H9 (cell line): ENCODE results near the gene ARMH3. TPM values are rescaled to one million over a fixed set of nuclear protein-coding genes. Genes with fewer than 3 reads are reported as not detected.

Source experiments
- DNase-seq: peaks from one replicate; pipeline ENCODE4 v3.0.0-alpha.2; 2017
- H2AFZ ChIP-seq: one replicate; pipeline ENCODE4 v1.6.1; 2013; ENCODE audit warnings: mild to moderate bottlenecking, low read length, control low read depth, moderate library complexity
- H2AK5ac ChIP-seq: 2 replicates; pipeline ENCODE4 v1.6.1; 2013; ENCODE audit warnings: low read length, control low read depth, mixed read lengths; ENCODE audit not compliant: insufficient read length
- H2BK120ac ChIP-seq: one replicate; pipeline ENCODE4 v1.6.1; 2013; ENCODE audit warnings: low read depth, mild to moderate bottlenecking, low read length, control low read depth, inconsistent platforms; ENCODE audit not compliant: poor library complexity, severe bottlenecking
- H2BK12ac ChIP-seq: 2 replicates; pipeline ENCODE4 v1.6.1; 2013; ENCODE audit warnings: low read length, control low read depth, mixed read lengths, low read depth; ENCODE audit not compliant: insufficient read length
- H2BK15ac ChIP-seq: 2 replicates; pipeline ENCODE4 v1.6.1; 2013; ENCODE audit warnings: low read depth, low read length, control low read depth
- H2BK20ac ChIP-seq: one replicate; pipeline ENCODE4 v1.6.1; 2013; ENCODE audit warnings: low read depth, mild to moderate bottlenecking, low read length, control low read depth, inconsistent platforms; ENCODE audit not compliant: poor library complexity, severe bottlenecking
- H2BK5ac ChIP-seq: 2 replicates; pipeline ENCODE4 v1.6.1; 2013; ENCODE audit warnings: low read length, control low read depth, mixed read lengths; ENCODE audit not compliant: insufficient read length
- H3K14ac ChIP-seq: 2 replicates; pipeline ENCODE4 v1.6.1; 2013; ENCODE audit warnings: low read length, control low read depth; ENCODE audit not compliant: insufficient read depth
- H3K18ac ChIP-seq: 2 replicates; pipeline ENCODE4 v1.6.1; 2013; ENCODE audit warnings: low read depth, mild to moderate bottlenecking, mixed read lengths, low read length, control low read depth; ENCODE audit not compliant: insufficient read length
- H3K23ac ChIP-seq: 2 replicates; pipeline ENCODE4 v1.6.1; 2013; ENCODE audit warnings: low read length, control low read depth, mixed read lengths, low read depth; ENCODE audit not compliant: insufficient read length
- H3K23me2 ChIP-seq: 2 replicates; pipeline ENCODE4 v1.6.1; 2013; ENCODE audit warnings: low read depth, mild to moderate bottlenecking, mixed read lengths, low read length, control low read depth; ENCODE audit not compliant: insufficient read length, poor library complexity, severe bottlenecking
- H3K27ac ChIP-seq: 2 replicates; pipeline ENCODE4 v1.5.1; 2013; ENCODE audit warnings: low read length, control low read depth, mixed read lengths, low read depth; ENCODE audit not compliant: insufficient read length
- H3K27me3 ChIP-seq: 2 replicates; pipeline ENCODE4 v1.6.1; 2013; ENCODE audit warnings: low read length, control low read depth, inconsistent platforms; ENCODE audit not compliant: insufficient read depth
- H3K4ac ChIP-seq: 2 replicates; pipeline ENCODE4 v1.6.1; 2013; ENCODE audit warnings: low read depth, mild to moderate bottlenecking, control low read depth, inconsistent platforms, low read length, moderate library complexity
- H3K4me1 ChIP-seq: 2 replicates; pipeline ENCODE4 v1.6.1; 2013; ENCODE audit warnings: low read length, control low read depth, inconsistent platforms; ENCODE audit not compliant: insufficient read depth
- H3K4me2 ChIP-seq: 2 replicates; pipeline ENCODE4 v1.6.1; 2013; ENCODE audit warnings: low read length, control low read depth, mixed read lengths; ENCODE audit not compliant: insufficient read length, insufficient read depth
- H3K56ac ChIP-seq: 2 replicates; pipeline ENCODE4 v1.6.1; 2013; ENCODE audit warnings: low read depth, mild to moderate bottlenecking, mixed read lengths, low read length, control low read depth; ENCODE audit not compliant: insufficient read length
- H3K79me1 ChIP-seq: 2 replicates; pipeline ENCODE4 v1.6.1; 2013; ENCODE audit warnings: low read depth, mild to moderate bottlenecking, moderate library complexity, low read length, control low read depth, inconsistent platforms; ENCODE audit not compliant: insufficient read depth, poor library complexity, severe bottlenecking
- H3K79me2 ChIP-seq: 2 replicates; pipeline ENCODE4 v1.6.1; 2013; ENCODE audit warnings: low read length, control low read depth, inconsistent platforms; ENCODE audit not compliant: insufficient read depth
- H3K9ac ChIP-seq: 2 replicates; pipeline ENCODE4 v1.6.1; 2013; ENCODE audit warnings: low read length, control low read depth, mixed read lengths; ENCODE audit not compliant: insufficient read length; ENCODE audit errors: extremely low read depth
- H3K9me3 ChIP-seq: one replicate; pipeline ENCODE4 v1.6.1; 2013; ENCODE audit warnings: low read depth, low read length, inconsistent platforms; ENCODE audit not compliant: control insufficient read depth
- H3T11ph ChIP-seq: one replicate; pipeline ENCODE4 v1.6.1; 2013; ENCODE audit warnings: mild to moderate bottlenecking, low read length, control low read depth, inconsistent platforms
- H4K20me1 ChIP-seq: one replicate; pipeline ENCODE4 v1.6.1; 2013; ENCODE audit not compliant: control insufficient read depth, insufficient read length, insufficient read depth
- H4K5ac ChIP-seq: 2 replicates; pipeline ENCODE4 v1.6.1; 2013; ENCODE audit warnings: low read depth, mild to moderate bottlenecking, mixed read lengths, low read length, control low read depth; ENCODE audit not compliant: insufficient read length
- H4K8ac ChIP-seq: replicated peaks from 2 replicates; pipeline ENCODE4 v1.6.1; 2013; ENCODE audit warnings: low read length, control low read depth, mixed read lengths, low read depth; ENCODE audit not compliant: insufficient read length
- H4K91ac ChIP-seq: 2 replicates; pipeline ENCODE4 v1.6.1; 2013; ENCODE audit warnings: low read depth, mild to moderate bottlenecking, moderate library complexity, mixed read lengths, low read length, control low read depth; ENCODE audit not compliant: insufficient read length
- H3K27ac Mint-ChIP-seq, 3 experiments: 2 replicates in 2 of 3; 3 replicates in 1 of 3; pipeline ENCODE4 v1.8.0; 2020 to 2021; ENCODE audit warnings: mixed read lengths in 3 of 3, mild to moderate bottlenecking in 1 of 3, moderate library complexity in 1 of 3
- H3K27me3 Mint-ChIP-seq: 2 replicates; pipeline ENCODE4 v1.8.0; 2021; ENCODE audit warnings: low read depth, mild to moderate bottlenecking, moderate library complexity, mixed read lengths
- H3K36me3 Mint-ChIP-seq, 3 experiments: 2 replicates in 2 of 3; 3 replicates in 1 of 3; pipeline ENCODE4 v1.8.0; 2020 to 2021; ENCODE audit warnings: low read depth in 3 of 3, mixed read lengths in 3 of 3; ENCODE audit not compliant: insufficient read depth in 1 of 3
- H3K4me1 Mint-ChIP-seq, 2 experiments: 2 replicates each; pipeline ENCODE4 v1.8.0; 2020; ENCODE audit warnings: mixed read lengths in 2 of 2
- H3K4me3 Mint-ChIP-seq, 2 experiments: 2 replicates in 1 of 2; 3 replicates in 1 of 2; pipeline ENCODE4 v1.8.0; 2020 to 2021; ENCODE audit warnings: mild to moderate bottlenecking in 2 of 2, mixed read lengths in 2 of 2, moderate library complexity in 1 of 2
- H3K9me3 Mint-ChIP-seq, 2 experiments: 2 replicates in 1 of 2; 3 replicates in 1 of 2; pipeline ENCODE4 v1.8.0; 2020; ENCODE audit warnings: mild to moderate bottlenecking in 2 of 2, mixed read lengths in 2 of 2, moderate library complexity in 1 of 2
- WGBS: extraction: QIAGEN DNeasy Blood & Tissue Kit; methylation state at CpG from one replicate; pipeline ENCODE4 v1.1.7; 2013; ENCODE audit warnings: missing lambda C conversion rate, low lambda C conversion rate, mixed read lengths; ENCODE audit not compliant: insufficient read length; ENCODE audit errors: extremely low coverage; 5-methylcytosine and 5-hydroxymethylcytosine counted together
- total RNA-seq: library from RNA; stranded (reverse); gene quantifications from 2 replicates; pipeline ENCODE4 v1.2.1, GENCODE V29; 2021
- TF ChIP-seq, protein P1 (sequence below): fragments of 200-600 bp; sonication (generic); conservative IDR thresholded peaks from 3 replicates; pipeline ENCODE4 v1.8.0; 2021; ENCODE audit warnings: antibody characterized with exemption, mild to moderate bottlenecking

The ARMH3 gene
- total RNA-seq, 1 experiment from 2014 or later: 20.4 TPM

DNA sequence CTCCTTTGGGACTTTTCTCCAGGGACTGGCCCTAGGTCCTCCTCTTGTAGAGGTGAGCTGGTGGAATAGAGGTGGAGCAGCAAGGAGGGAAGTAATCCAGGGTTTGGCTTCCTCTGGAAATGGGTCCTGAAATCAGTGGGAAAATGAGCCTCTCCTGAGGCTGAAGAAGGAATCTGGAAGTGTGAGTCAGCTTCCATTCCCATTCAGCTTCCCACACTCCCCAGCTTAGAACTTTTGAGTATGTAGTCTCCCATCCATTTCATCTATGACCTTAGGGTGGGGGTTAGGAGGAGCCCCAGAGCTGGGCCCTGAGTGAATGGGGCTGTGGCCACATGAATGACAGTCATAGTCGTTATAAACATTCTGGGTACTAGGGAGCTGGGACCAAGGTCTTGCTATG lies 46.4 kb upstream of the ARMH3 start:
- H2AFZ ChIP-seq: no peak overlapping the region
- H2BK5ac ChIP-seq: no peak overlapping the region
- DNase-seq: no peak
- TF ChIP-seq, protein P1, sequence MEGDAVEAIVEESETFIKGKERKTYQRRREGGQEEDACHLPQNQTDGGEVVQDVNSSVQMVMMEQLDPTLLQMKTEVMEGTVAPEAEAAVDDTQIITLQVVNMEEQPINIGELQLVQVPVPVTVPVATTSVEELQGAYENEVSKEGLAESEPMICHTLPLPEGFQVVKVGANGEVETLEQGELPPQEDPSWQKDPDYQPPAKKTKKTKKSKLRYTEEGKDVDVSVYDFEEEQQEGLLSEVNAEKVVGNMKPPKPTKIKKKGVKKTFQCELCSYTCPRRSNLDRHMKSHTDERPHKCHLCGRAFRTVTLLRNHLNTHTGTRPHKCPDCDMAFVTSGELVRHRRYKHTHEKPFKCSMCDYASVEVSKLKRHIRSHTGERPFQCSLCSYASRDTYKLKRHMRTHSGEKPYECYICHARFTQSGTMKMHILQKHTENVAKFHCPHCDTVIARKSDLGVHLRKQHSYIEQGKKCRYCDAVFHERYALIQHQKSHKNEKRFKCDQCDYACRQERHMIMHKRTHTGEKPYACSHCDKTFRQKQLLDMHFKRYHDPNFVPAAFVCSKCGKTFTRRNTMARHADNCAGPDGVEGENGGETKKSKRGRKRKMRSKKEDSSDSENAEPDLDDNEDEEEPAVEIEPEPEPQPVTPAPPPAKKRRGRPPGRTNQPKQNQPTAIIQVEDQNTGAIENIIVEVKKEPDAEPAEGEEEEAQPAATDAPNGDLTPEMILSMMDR: no peak
- no peaks in the 10 kb centered on the region for H3K27me3 Mint-ChIP-seq
- H3K36me3 Mint-ChIP-seq: peaks cover 15 to 39% (median 31%) of the 10 kb centered on the region in 3 experiments
- no peak overlapping the region for H3K18ac ChIP-seq
- no peak overlapping the region for H2AK5ac ChIP-seq
- no peak overlapping the region for H3K27ac ChIP-seq
- H3K9me3 Mint-ChIP-seq: no peaks in the 10 kb centered on the region
- H3K27ac Mint-ChIP-seq: no peak overlapping the region
- no peak overlapping the region for H3K4ac ChIP-seq
- H3K4me1 Mint-ChIP-seq: no peaks in the 10 kb centered on the region
- H3K9ac ChIP-seq: no peak overlapping the region
- H4K5ac ChIP-seq: no peak overlapping the region
- no peak overlapping the region for H2BK12ac ChIP-seq
- H4K20me1 ChIP-seq: no peaks in the 10 kb centered on the region
- H4K91ac ChIP-seq: no peak overlapping the region
- no peaks in the 10 kb centered on the region for H3K23me2 ChIP-seq
- no peaks in the 10 kb centered on the region for H3K79me2 ChIP-seq
- H3K27me3 ChIP-seq: no peaks in the 10 kb centered on the region
- no peak overlapping the region for H4K8ac ChIP-seq
- H3T11ph ChIP-seq: no peak overlapping the region
- no peaks in the 10 kb centered on the region for H3K4me1 ChIP-seq
- WGBS: no CpG with 5 or more reads among the region's 1 CpG
- H2BK120ac ChIP-seq: no peak overlapping the region
- H2BK15ac ChIP-seq: no peak overlapping the region
- no peaks in the 10 kb centered on the region for H3K9me3 ChIP-seq
- no peak overlapping the region for H3K4me3 Mint-ChIP-seq
- no peaks in the 10 kb centered on the region for H3K79me1 ChIP-seq
- H3K56ac ChIP-seq: no peak overlapping the region
- no peak overlapping the region for H3K14ac ChIP-seq
- no peak overlapping the region for H3K4me2 ChIP-seq
- H3K23ac ChIP-seq: no peak overlapping the region
- H2BK20ac ChIP-seq: no peak overlapping the region
